ENCODE measurements around the gene CLDN12.

CLDN12 gene

DNA sequence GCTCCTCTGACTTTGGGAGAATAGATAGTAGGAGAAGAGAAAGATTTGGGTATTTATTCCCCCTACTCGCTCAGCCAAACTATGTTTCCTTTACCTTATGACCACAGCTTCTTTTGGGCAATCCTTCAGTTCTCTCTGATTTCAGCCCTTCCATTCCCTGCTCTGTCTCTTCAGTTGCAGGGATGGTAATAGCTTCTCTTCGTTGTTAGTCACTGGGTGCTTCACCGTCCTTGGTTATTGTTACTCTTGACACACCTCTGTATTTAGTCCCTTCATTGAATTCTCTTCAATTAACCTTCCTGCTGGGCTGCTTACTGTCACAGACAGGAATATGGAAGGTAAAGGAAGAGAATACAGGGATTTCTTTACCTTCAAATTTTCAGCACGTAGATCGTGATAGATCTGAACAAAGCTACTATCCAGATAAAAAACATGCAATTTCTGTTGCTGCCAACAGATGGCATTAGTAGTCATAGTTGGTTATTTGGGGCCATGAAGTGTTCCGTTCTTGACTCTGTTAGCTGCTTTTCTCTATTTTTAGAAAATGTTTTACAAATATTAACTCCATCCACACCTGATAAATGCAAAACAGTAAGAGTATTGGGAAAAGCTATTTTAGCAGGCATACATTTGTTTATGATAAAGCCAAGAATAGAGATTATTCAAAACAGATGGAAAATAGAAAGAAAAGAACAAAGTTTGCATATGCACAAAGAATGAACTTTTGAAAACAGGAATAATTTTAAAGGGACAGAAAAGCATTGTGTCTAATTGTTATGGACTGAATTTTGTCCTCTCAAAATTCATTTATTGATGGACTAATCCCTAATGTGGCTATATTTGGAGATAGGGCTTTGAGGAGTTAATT, 52.1 kb downstream of the CLDN12 start:
- H3K9ac ChIP-seq (ENCODE audit: low read depth, low read length), result no peak overlapping the region
- no peak overlapping the region for H3K4me2 ChIP-seq (ENCODE audit: insufficient read depth, low read length)

DNA sequence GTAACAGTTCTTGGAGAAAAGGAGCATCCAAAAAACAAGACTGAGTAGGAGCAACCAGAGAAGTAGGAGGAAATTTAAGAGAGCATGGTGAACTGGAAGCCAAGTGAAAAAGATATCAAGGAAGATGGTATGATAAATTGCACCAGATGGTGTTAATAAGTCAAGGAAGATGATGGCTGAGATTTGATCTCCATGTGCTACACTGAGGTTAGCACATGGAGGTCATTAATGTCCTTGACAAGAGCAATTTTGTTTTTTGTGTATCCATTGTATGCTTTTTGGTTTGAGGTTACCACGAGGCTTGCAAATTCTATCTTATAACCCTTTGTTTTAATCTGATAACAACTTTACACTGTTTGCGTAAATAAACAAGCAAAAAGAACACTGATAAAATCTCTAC, 54.8 kb downstream of the CLDN12 start:
- ATAC-seq (ENCODE audit: insufficient read depth, low read depth), result no peak
- Histone ChIP-seq H3K27me3 (ENCODE audit: insufficient read depth, low read length, poor library complexity) (no peaks in the 10 kb centered on the region), H3K36me3 (ENCODE audit: insufficient read depth, low read length) (no peaks in the 10 kb centered on the region), H3K9me3 (ENCODE audit: insufficient read depth, low read length, severe bottlenecking) (no peaks in the 10 kb centered on the region), H3K9ac (ENCODE audit: low read depth, low read length) (no peak overlapping the region), H3K79me2 (ENCODE audit: insufficient read depth, low read length) (no peaks in the 10 kb centered on the region), H4K20me1 (ENCODE audit: insufficient read depth, low read length) (no peaks in the 10 kb centered on the region), H2AFZ (ENCODE audit: low read depth, low read length) (no peak overlapping the region), H3K27ac (ENCODE audit: low read length) (no peak overlapping the region), H3K4me1 (ENCODE audit: insufficient read depth, low read length) (no peaks in the 10 kb centered on the region), H3K4me3 (ENCODE audit: low read depth in 1 of 2, low read length in 2 of 2) (no peak overlapping the region), H3K4me2 (ENCODE audit: insufficient read depth, low read length) (no peak overlapping the region)
- TF ChIP-seq, protein P1, sequence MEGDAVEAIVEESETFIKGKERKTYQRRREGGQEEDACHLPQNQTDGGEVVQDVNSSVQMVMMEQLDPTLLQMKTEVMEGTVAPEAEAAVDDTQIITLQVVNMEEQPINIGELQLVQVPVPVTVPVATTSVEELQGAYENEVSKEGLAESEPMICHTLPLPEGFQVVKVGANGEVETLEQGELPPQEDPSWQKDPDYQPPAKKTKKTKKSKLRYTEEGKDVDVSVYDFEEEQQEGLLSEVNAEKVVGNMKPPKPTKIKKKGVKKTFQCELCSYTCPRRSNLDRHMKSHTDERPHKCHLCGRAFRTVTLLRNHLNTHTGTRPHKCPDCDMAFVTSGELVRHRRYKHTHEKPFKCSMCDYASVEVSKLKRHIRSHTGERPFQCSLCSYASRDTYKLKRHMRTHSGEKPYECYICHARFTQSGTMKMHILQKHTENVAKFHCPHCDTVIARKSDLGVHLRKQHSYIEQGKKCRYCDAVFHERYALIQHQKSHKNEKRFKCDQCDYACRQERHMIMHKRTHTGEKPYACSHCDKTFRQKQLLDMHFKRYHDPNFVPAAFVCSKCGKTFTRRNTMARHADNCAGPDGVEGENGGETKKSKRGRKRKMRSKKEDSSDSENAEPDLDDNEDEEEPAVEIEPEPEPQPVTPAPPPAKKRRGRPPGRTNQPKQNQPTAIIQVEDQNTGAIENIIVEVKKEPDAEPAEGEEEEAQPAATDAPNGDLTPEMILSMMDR (IDR thresholded peaks at IDR 0.05; ENCODE audit: borderline replicate concordance, extremely low read depth, low read length, poor library complexity, severe bottlenecking), result no peak
- TF ChIP-seq EZH2 (IDR thresholded peaks at IDR 0.05; ENCODE audit: borderline replicate concordance, low read depth, low read length, severe bottlenecking), result no peak
- DNase-seq, result no peak

More for the DNA sequence above, 52.1 kb downstream of the CLDN12 start:
- H3K27ac ChIP-seq (ENCODE audit: low read length), result no peak overlapping the region
- H3K4me1 ChIP-seq (ENCODE audit: insufficient read depth, low read length), result no peaks in the 10 kb centered on the region
- no peaks in the 10 kb centered on the region for H3K79me2 ChIP-seq (ENCODE audit: insufficient read depth, low read length)
- H3K36me3 ChIP-seq (ENCODE audit: insufficient read depth, low read length), result no peaks in the 10 kb centered on the region
- no peak overlapping the region for H3K4me3 ChIP-seq (ENCODE audit: low read depth in 1 of 2, low read length in 2 of 2)
- peak; percentile 65; the same call in 2 of the 3 replicates for ATAC-seq (ENCODE audit: insufficient read depth, low read depth)
- H3K27me3 ChIP-seq (ENCODE audit: insufficient read depth, low read length, poor library complexity), result no peaks in the 10 kb centered on the region
- H4K20me1 ChIP-seq (ENCODE audit: insufficient read depth, low read length), result no peaks in the 10 kb centered on the region
- H2AFZ ChIP-seq (ENCODE audit: low read depth, low read length), result no peak overlapping the region
- no peak for TF ChIP-seq EZH2 (IDR thresholded peaks at IDR 0.05; ENCODE audit: borderline replicate concordance, low read depth, low read length, severe bottlenecking)
- TF ChIP-seq, protein P1 (IDR thresholded peaks at IDR 0.05; ENCODE audit: borderline replicate concordance, extremely low read depth, low read length, poor library complexity, severe bottlenecking), result peak; percentile 74
- H3K9me3 ChIP-seq (ENCODE audit: insufficient read depth, low read length, severe bottlenecking), result no peaks in the 10 kb centered on the region
- DNase-seq, result no peak

DNA sequence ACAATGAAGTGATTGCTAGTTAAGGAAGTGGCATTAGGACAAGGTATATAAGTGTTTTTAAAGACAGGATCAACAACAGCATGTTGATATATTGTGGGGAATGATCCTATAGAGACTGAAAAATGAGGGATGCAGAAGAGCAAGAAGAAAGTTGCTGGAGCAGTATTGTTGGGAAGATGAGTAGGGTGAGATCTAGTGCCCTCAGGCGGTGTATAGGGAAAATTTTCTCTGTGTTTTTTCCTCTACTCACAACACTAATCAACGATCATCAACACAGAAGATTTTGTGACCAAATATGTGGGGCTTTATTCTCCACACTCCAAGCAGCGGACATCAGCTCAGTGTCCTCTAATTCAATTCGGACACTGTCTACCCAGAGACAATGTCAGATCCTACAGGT, 56.6 kb downstream of the CLDN12 start:
- TF ChIP-seq, protein P1 (IDR thresholded peaks at IDR 0.05; ENCODE audit: borderline replicate concordance, extremely low read depth, low read length, poor library complexity, severe bottlenecking), result no peak
- no peak for TF ChIP-seq EZH2 (IDR thresholded peaks at IDR 0.05; ENCODE audit: borderline replicate concordance, low read depth, low read length, severe bottlenecking)
- no peak for ATAC-seq (ENCODE audit: insufficient read depth, low read depth)

More for the DNA sequence above, 56.6 kb downstream of the CLDN12 start:
- no peaks in the 10 kb centered on the region for H3K9me3 ChIP-seq (ENCODE audit: insufficient read depth, low read length, severe bottlenecking)
- H3K9ac ChIP-seq (ENCODE audit: low read depth, low read length), result no peak overlapping the region
- no peaks in the 10 kb centered on the region for H3K79me2 ChIP-seq (ENCODE audit: insufficient read depth, low read length)
- no peak overlapping the region for H3K4me2 ChIP-seq (ENCODE audit: insufficient read depth, low read length)
- no peak for DNase-seq
- no peak overlapping the region for H3K4me3 ChIP-seq (ENCODE audit: low read depth in 1 of 2, low read length in 2 of 2)
- no peaks in the 10 kb centered on the region for H3K36me3 ChIP-seq (ENCODE audit: insufficient read depth, low read length)
- no peak overlapping the region for H2AFZ ChIP-seq (ENCODE audit: low read depth, low read length)
- H3K4me1 ChIP-seq (ENCODE audit: insufficient read depth, low read length), result peaks cover 6% of the 10 kb centered on the region; the same call in 1 of the 2 replicates
- no peaks in the 10 kb centered on the region for H4K20me1 ChIP-seq (ENCODE audit: insufficient read depth, low read length)
- no peaks in the 10 kb centered on the region for H3K27me3 ChIP-seq (ENCODE audit: insufficient read depth, low read length, poor library complexity)
- no peak overlapping the region for H3K27ac ChIP-seq (ENCODE audit: low read length)

Measured in DND-41 (cell line).